AG09309 (cell line): ENCODE data around the gene PALB2.

Experiments used
- DNase-seq: peaks from one replicate; pipeline ENCODE4 v3.0.0-alpha.2; 2010; ENCODE audit warnings: low read depth
- H3K4me3 ChIP-seq: 2 replicates; pipeline ENCODE4 v1.5.1; 2011; ENCODE audit warnings: mild to moderate bottlenecking, low read depth, low read length, moderate library complexity; ENCODE audit not compliant: control insufficient read depth
- CTCF ChIP-seq: IDR thresholded peaks from 2 replicates; pipeline ENCODE4 v1.5.1; 2011; ENCODE audit warnings: mild to moderate bottlenecking, low read depth, low read length, inconsistent platforms; ENCODE audit not compliant: insufficient read depth, control insufficient read depth; ENCODE audit errors: missing control alignments

The PALB2 gene

GRCh38 chr16:23668225-23668624 lies 27.1 kb upstream of the PALB2 start:
- no peak for TF ChIP-seq CTCF
- H3K4me3 ChIP-seq, result no peak overlapping the region
- DNase-seq, result no peak

DNA sequence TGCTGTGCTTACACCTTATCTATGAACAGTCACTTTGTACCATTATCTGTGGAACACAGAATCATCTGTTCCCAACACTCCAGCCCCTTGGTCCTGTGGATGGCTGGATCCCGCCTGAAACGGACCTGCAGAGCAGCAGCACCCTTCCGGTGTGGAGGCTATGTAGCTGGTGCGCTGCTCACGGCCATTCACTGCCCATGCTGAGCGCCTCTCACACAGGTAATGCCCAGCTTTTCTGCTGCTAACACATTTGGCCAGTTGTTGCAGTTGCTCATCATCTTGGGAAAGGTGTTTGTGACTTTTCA lies 26.2 kb upstream of the PALB2 start:
- no peak for TF ChIP-seq CTCF
- no peak overlapping the region for H3K4me3 ChIP-seq
- no peak for DNase-seq

GRCh38 chr16:23666571-23667354 lies 25.7 kb upstream of the PALB2 start:
- TF ChIP-seq CTCF, result no peak
- H3K4me3 ChIP-seq, result no peak overlapping the region
- DNase-seq, result no peak

DNA sequence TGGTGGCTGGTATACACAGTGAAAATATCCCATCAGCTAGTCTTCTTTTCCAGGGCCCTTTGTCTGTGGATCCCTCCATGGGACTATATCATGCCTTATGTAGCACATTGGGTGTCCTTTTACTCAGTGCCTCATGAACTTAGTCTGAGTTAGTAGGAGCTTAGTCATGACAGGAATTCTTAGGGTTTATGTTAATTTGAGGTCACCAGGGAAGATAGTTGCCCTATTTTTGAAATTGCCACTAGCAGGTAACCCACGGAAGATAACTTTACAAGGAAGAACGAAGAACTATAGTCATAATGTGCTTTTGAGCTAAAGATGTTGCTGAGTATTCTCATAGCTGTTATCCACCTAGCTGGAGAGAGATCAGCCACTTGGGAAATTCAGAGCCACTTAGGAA lies 22.8 kb upstream of the PALB2 start:
- no peak for DNase-seq
- TF ChIP-seq CTCF, result no peak
- no peak overlapping the region for H3K4me3 ChIP-seq

DNA sequence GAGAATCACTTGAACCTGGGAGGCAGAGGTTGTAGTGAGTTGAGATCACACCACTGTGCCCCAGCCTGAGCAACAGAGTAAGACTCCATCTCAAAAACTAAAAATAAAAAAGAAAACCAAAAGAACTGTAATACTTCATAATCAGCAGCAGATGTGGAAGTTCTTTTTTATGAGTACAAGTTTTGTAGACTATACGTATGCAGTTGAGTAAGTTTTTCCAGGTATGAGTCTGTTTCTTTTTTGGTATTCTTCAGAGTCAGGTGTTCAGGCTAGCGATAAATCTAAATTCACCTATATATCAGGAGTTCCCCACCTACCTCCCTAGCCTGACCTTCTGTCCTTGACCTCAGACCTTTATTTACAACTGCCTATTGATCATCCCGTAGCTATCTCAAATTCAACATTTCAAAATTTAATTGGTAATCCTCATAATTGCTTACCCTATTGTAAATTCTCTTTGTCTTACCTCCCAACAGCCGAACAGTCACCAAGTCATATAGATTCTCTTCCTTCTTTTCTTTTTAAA lies 10.9 kb upstream of the PALB2 start:
- DNase-seq, result no peak
- no peak overlapping the region for H3K4me3 ChIP-seq
- no peak for TF ChIP-seq CTCF

GRCh38 chr16:23650674-23651416 lies 9.7 kb upstream of the PALB2 start:
- TF ChIP-seq CTCF, result no peak
- no peak overlapping the region for H3K4me3 ChIP-seq
- no peak for DNase-seq
